ENCODE results near the gene TTC33. TPM values are rescaled to one million over a fixed set of nuclear protein-coding genes. Genes with fewer than 3 reads are reported as not detected.

Gene TTC33
- total RNA-seq, 1 donor from 2014 or later = 52.5 TPM

- H3K4me2 ChIP-seq = no peak overlapping the region
- TF ChIP-seq EZH2 (IDR thresholded peaks at IDR 0.05) = no peak
- no peak for TF ChIP-seq CTCF (IDR thresholded peaks at IDR 0.05)
- no peak for TF ChIP-seq EZH2phosphoT487 (IDR thresholded peaks at IDR 0.05)
- H3K27me3 ChIP-seq = no peaks in the 10 kb centered on the region
- H3F3A ChIP-seq (ENCODE audit: low read depth) = no peaks in the 10 kb centered on the region
- H3K4me3 ChIP-seq = no peak overlapping the region
- Mint-ChIP-seq H3K9me3 (no peaks in the 10 kb centered on the region), H3K4me3 (no peak overlapping the region), H3K4me1 (no peaks in the 10 kb centered on the region), H3K27me3 (ENCODE audit: insufficient read depth, low read depth) (no peaks in the 10 kb centered on the region), H3K36me3 (no peaks in the 10 kb centered on the region), H3K27ac (no peak overlapping the region)
- no peak overlapping the region for H2AFZ ChIP-seq (replicated peaks)
- H3K4me1 ChIP-seq = no peaks in the 10 kb centered on the region
- no peak for DNase-seq (ENCODE audit: low spot score)
- no peaks in the 10 kb centered on the region for H4K20me1 ChIP-seq (ENCODE audit: low read depth)
- no peaks in the 10 kb centered on the region for H3K36me3 ChIP-seq
- H3K27ac ChIP-seq = no peak overlapping the region
- H3K79me2 ChIP-seq (ENCODE audit: low read depth) = no peaks in the 10 kb centered on the region
- no peak overlapping the region for H3K9ac ChIP-seq
- no peaks in the 10 kb centered on the region for H3K9me3 ChIP-seq (ENCODE audit: low read depth)
These were observed 275.4 kb downstream of the TTC33 start for GRCh38 chr5:40480392-40480791.

- Histone ChIP-seq H3K4me2 (no peak overlapping the region), H2AFZ (replicated peaks) (no peak overlapping the region), H3F3A (ENCODE audit: low read depth) (no peaks in the 10 kb centered on the region), H3K27me3 (no peaks in the 10 kb centered on the region), H3K9me3 (ENCODE audit: low read depth) (no peaks in the 10 kb centered on the region), H4K20me1 (ENCODE audit: low read depth) (no peaks in the 10 kb centered on the region), H3K9ac (no peak overlapping the region), H3K36me3 (no peaks in the 10 kb centered on the region), H3K79me2 (ENCODE audit: low read depth) (no peaks in the 10 kb centered on the region), H3K4me1 (no peaks in the 10 kb centered on the region), H3K4me3 (no peak overlapping the region), H3K27ac (no peak overlapping the region)
- H3K9me3 Mint-ChIP-seq = no peaks in the 10 kb centered on the region
- H3K4me3 Mint-ChIP-seq = no peak overlapping the region
- no peak for DNase-seq (ENCODE audit: low spot score)
- TF ChIP-seq EZH2phosphoT487 (IDR thresholded peaks at IDR 0.05) = no peak
- TF ChIP-seq CTCF (IDR thresholded peaks at IDR 0.05) = no peak
- no peak for TF ChIP-seq EZH2 (IDR thresholded peaks at IDR 0.05)
- no peaks in the 10 kb centered on the region for H3K36me3 Mint-ChIP-seq
- no peak overlapping the region for H3K27ac Mint-ChIP-seq
- no peaks in the 10 kb centered on the region for H3K4me1 Mint-ChIP-seq
- H3K27me3 Mint-ChIP-seq (ENCODE audit: insufficient read depth, low read depth) = no peaks in the 10 kb centered on the region
These were observed 275.8 kb downstream of the TTC33 start for GRCh38 chr5:40479939-40480338.

- no peaks in the 10 kb centered on the region for H3K9me3 ChIP-seq (ENCODE audit: low read depth)
- H3K36me3 Mint-ChIP-seq = no peaks in the 10 kb centered on the region
- no peaks in the 10 kb centered on the region for H3K27me3 Mint-ChIP-seq (ENCODE audit: insufficient read depth, low read depth)
- H3K27ac Mint-ChIP-seq = no peak overlapping the region
- no peaks in the 10 kb centered on the region for H3K27me3 ChIP-seq
- no peak overlapping the region for H3K9ac ChIP-seq
- no peak for DNase-seq (ENCODE audit: low spot score)
- no peaks in the 10 kb centered on the region for H3F3A ChIP-seq (ENCODE audit: low read depth)
- H3K36me3 ChIP-seq = no peaks in the 10 kb centered on the region
- H4K20me1 ChIP-seq (ENCODE audit: low read depth) = no peaks in the 10 kb centered on the region
- H3K4me3 Mint-ChIP-seq = no peak overlapping the region
- TF ChIP-seq CTCF (IDR thresholded peaks at IDR 0.05) (no peak), EZH2 (IDR thresholded peaks at IDR 0.05) (no peak), EZH2phosphoT487 (IDR thresholded peaks at IDR 0.05) (no peak)
- H3K79me2 ChIP-seq (ENCODE audit: low read depth) = no peaks in the 10 kb centered on the region
- H3K4me3 ChIP-seq = no peak overlapping the region
- H3K9me3 Mint-ChIP-seq = no peaks in the 10 kb centered on the region
- H3K4me2 ChIP-seq = no peak overlapping the region
- no peak overlapping the region for H2AFZ ChIP-seq (replicated peaks)
- peaks cover 4% of the 10 kb centered on the region for H3K4me1 ChIP-seq
- no peak overlapping the region for H3K27ac ChIP-seq
- no peaks in the 10 kb centered on the region for H3K4me1 Mint-ChIP-seq
These were observed 277.0 kb downstream of the TTC33 start for GRCh38 chr5:40478766-40479165.
